Ovary (tissue), 9 donors: ENCODE data around the gene MORN1. TPM values are rescaled to one million over a fixed set of nuclear protein-coding genes. Genes with fewer than 3 reads are reported as not detected.
"Not testable (repeated sequence)": the region's sequence is repeated elsewhere in the genome, so short reads cannot be mapped to it uniquely, and the experiment has no call there.

Experiments used
- DNase-seq, 5 donors: peaks; one replicate each; pipeline ENCODE4 v3.0.0-alpha.2; 2019 to 2020
- H3K27ac ChIP-seq, 2 donors: fragments of 200-600 bp; one replicate each; pipeline versions ENCODE4 v1.5.1 to v1.8.0; 2019 to 2022
- H3K27me3 ChIP-seq: fragments of 200-600 bp; one replicate; pipeline ENCODE4 v1.8.0; 2022
- H3K36me3 ChIP-seq: fragments of 200-600 bp; sonication (generic); one replicate; pipeline ENCODE4 v1.5.1; 2019
- H3K4me1 ChIP-seq: one replicate; pipeline ENCODE4 v1.8.1; 2013; ENCODE audit warnings: mild to moderate bottlenecking, moderate library complexity; ENCODE audit not compliant: insufficient read depth
- H3K4me3 ChIP-seq: fragments of 200-600 bp; sonication (generic); one replicate; pipeline ENCODE4 v1.5.1; 2017
- H3K9me3 ChIP-seq, 2 donors: fragments of 200-600 bp in 1 of 2; sonication (generic) in 1 of 2; one replicate each; pipeline versions ENCODE4 v1.5.1 to v1.8.1; 2013 to 2019; ENCODE audit warnings: mild to moderate bottlenecking in 1 of 2, moderate library complexity in 1 of 2
- CTCF ChIP-seq, 3 donors: fragments of 450-650 bp in 2 of 3; fragments of 200-600 bp in 1 of 3; IDR thresholded peaks; one replicate each; pipeline versions ENCODE4 v1.5.1 to v1.8.0; 2016 to 2022; ENCODE audit warnings: antibody characterized with exemption in 3 of 3, mild to moderate bottlenecking in 1 of 3
- EP300 ChIP-seq: sonication (generic); formaldehyde crosslinking; IDR thresholded peaks from one replicate; pipeline ENCODE4 v1.6.1; 2017; ENCODE audit warnings: antibody characterized with exemption
- POLR2A ChIP-seq: fragments of 450-650 bp; IDR thresholded peaks from one replicate; pipeline ENCODE4 v1.6.1; 2017; ENCODE audit warnings: antibody characterized with exemption, mild to moderate bottlenecking, moderate library complexity
- WGBS, 3 donors: extraction: QIAGEN DNeasy Blood & Tissue Kit in 1 of 3; methylation state at CpG; one replicate each; pipeline versions ENCODE4 v1.1.5 to v1.1.7; 2013 to 2017; 5-methylcytosine and 5-hydroxymethylcytosine counted together
- intact Hi-C, 4 donors: fragments of 100-400 bp; cut with DNase I; formaldehyde crosslinking; loops; one replicate each; pipeline versions ENCODE4 v1.11.0 to v1.15.1; 2022 to 2023
- polyA plus RNA-seq, 2 donors: library from polyadenylated mRNA; stranded (reverse); fragments of 200-250 nt in 1 of 2; fragments of 350-450 nt in 1 of 2; fragmentation: Illumina TruSeq in 1 of 2; extraction: RNeasy Lipid Tissue Mini Kit (QIAGEN cat#74804) in 1 of 2; gene quantifications; one replicate each; pipeline ENCODE4 v1.2.3, GENCODE V29; 2013 to 2014
- total RNA-seq, 7 donors: library from RNA; depleted of rRNA in 2 of 7; stranded (reverse); fragments of >200 nt in 2 of 7; fragmentation: NEBNext Ultra II Directional in 3 of 7; extraction: Animal tissue kit (Norgen Biotek cat#: 25700) in 3 of 7; gene quantifications; one replicate each; pipeline versions ENCODE4 v1.1.0 to v1.2.4, GENCODE V29; 2016 to 2023
- donor health status: DM: no; HTN: no; CAD: no; lungs with moderate emphysema.
- donor health status: DM: no; HTN: no; CAD: no.
- donor health status: Bipolar disorder and iron deficiency.
- donor health status: DM: yes; HTN: yes; CAD: no.
- donor health status: DM: no; HTN: no; CAD: no.
- donor health status: DM: yes; HTN: yes; CAD: no.

MORN1 gene
- total and polyA plus RNA-seq, 9 donors: 1.7 to 24.2 (median 17.7) TPM

- H3K4me3 ChIP-seq: no peak overlapping the region
- H3K36me3 ChIP-seq: no peaks in the 10 kb centered on the region
- intact Hi-C loops: no loop called here
- TF ChIP-seq POLR2A: no peak
- no peak for TF ChIP-seq EP300
- TF ChIP-seq CTCF (IDR thresholded peaks at IDR 0.05): no peak
- no peak overlapping the region for H3K27ac ChIP-seq
- WGBS, 3 donors: 91 to 93% (median 93%) methylated on average over 21 of the region's 21 CpGs
- H3K4me1 ChIP-seq: peaks cover 11% of the 10 kb centered on the region
- H3K9me3 ChIP-seq: no peaks in the 10 kb centered on the region
- DNase-seq: no peak
- H3K27me3 ChIP-seq: no peaks in the 10 kb centered on the region
Observed at GRCh38 chr1:2334366-2334765, 57.0 kb downstream of the MORN1 start.

GRCh38 chr1:2331580-2331979, 59.8 kb downstream of the MORN1 start:
- intact Hi-C loops, H3K4me3 ChIP-seq, H3K9me3 ChIP-seq, H3K27me3 ChIP-seq, DNase-seq, H3K36me3 ChIP-seq: not testable (repeated sequence)
- Histone ChIP-seq H3K4me1 (peaks cover 11% of the 10 kb centered on the region), H3K27ac (peak overlapping the region; percentile 48 to 52)
- 91 to 94% (median 93%) methylated on average over 31 to 33 of the region's 33 CpGs for WGBS, 3 donors

GRCh38 chr1:2331200-2331544, 60.2 kb downstream of the MORN1 start:
- Histone ChIP-seq H3K4me3 (no peak overlapping the region), H3K4me1 (peaks cover 11% of the 10 kb centered on the region), H3K27me3 (no peaks in the 10 kb centered on the region), H3K9me3 (no peaks in the 10 kb centered on the region), H3K27ac (peak overlapping the region; percentile 48 to 52), H3K36me3 (no peaks in the 10 kb centered on the region)
- intact Hi-C loops: no loop called here
- TF ChIP-seq CTCF (IDR thresholded peaks at IDR 0.05) (no peak), EP300 (no peak), POLR2A (no peak)
- 42 to 58% (median 47%) methylated on average over 4 to 11 of the region's 11 CpGs for WGBS, 3 donors
- DNase-seq: no peak

- DNase-seq: peak; percentile 69 to 88 (median 75)
- H3K4me3 ChIP-seq: no peak overlapping the region
- WGBS, 3 donors: 11 to 28% (median 13%) methylated on average over 31 of the region's 31 CpGs
Observed at GRCh38 chr1:2330519-2331199, 60.7 kb downstream of the MORN1 start.

More at GRCh38 chr1:2330519-2331199, 60.7 kb downstream of the MORN1 start:
- no peaks in the 10 kb centered on the region for H3K9me3 ChIP-seq
- peaks cover 11% of the 10 kb centered on the region for H3K4me1 ChIP-seq
- intact Hi-C loops: no loop called here
- no peaks in the 10 kb centered on the region for H3K36me3 ChIP-seq
- H3K27me3 ChIP-seq: no peaks in the 10 kb centered on the region
- TF ChIP-seq CTCF (IDR thresholded peaks at IDR 0.05) (no peak), POLR2A (no peak), EP300 (no peak)
- H3K27ac ChIP-seq: peak overlapping the region; percentile 48 to 52
